ENCODE measurements around the gene DOCK1.

DOCK1 gene

GRCh38 chr10:127427926-127428325 is 522.7 kb downstream of the DOCK1 start:
- H3K27ac ChIP-seq, result no peak overlapping the region

GRCh38 chr10:127428385-127428980 is 523.3 kb downstream of the DOCK1 start:
- no peak overlapping the region for H3K27ac ChIP-seq
- no peak for DNase-seq (ENCODE audit: low read depth, low spot score)

More at GRCh38 chr10:127427926-127428325, 522.7 kb downstream of the DOCK1 start:
- DNase-seq (ENCODE audit: low read depth, low spot score), result no peak

GRCh38 chr10:127429601-127430312 is 524.5 kb downstream of the DOCK1 start:
- no peak overlapping the region for H3K27ac ChIP-seq
- DNase-seq (ENCODE audit: low read depth, low spot score), result no peak

GRCh38 chr10:127431525-127431924 is 526.3 kb downstream of the DOCK1 start:
- H3K27ac ChIP-seq, result no peak overlapping the region
- DNase-seq (ENCODE audit: low read depth, low spot score), result no peak

- no peak for DNase-seq (ENCODE audit: low read depth, low spot score)
- no peak overlapping the region for H3K27ac ChIP-seq
Measured at GRCh38 chr10:127434006-127434405, 528.8 kb downstream of the DOCK1 start.

- no peak for DNase-seq (ENCODE audit: low read depth, low spot score)
- H3K27ac ChIP-seq, result no peak overlapping the region
Measured at GRCh38 chr10:127435246-127435645, 530.0 kb downstream of the DOCK1 start.

- DNase-seq (ENCODE audit: low read depth, low spot score), result no peak
- no peak overlapping the region for H3K27ac ChIP-seq
Measured at GRCh38 chr10:127440371-127440770, 535.1 kb downstream of the DOCK1 start.

GRCh38 chr10:127441350-127442219 is 536.4 kb downstream of the DOCK1 start:
- DNase-seq (ENCODE audit: low read depth, low spot score), result no peak
- no peak overlapping the region for H3K27ac ChIP-seq

- no peak for DNase-seq (ENCODE audit: low read depth, low spot score)
- H3K27ac ChIP-seq, result no peak overlapping the region
Measured at GRCh38 chr10:127442220-127442525, 536.9 kb downstream of the DOCK1 start.

GRCh38 chr10:127444155-127444554 is 538.9 kb downstream of the DOCK1 start:
- DNase-seq (ENCODE audit: low read depth, low spot score), result no peak
- H3K27ac ChIP-seq, result no peak overlapping the region

GRCh38 chr10:127447197-127447596 is 542.0 kb downstream of the DOCK1 start:
- no peak overlapping the region for H3K27ac ChIP-seq
- no peak for DNase-seq (ENCODE audit: low read depth, low spot score)

GRCh38 chr10:127449490-127449889 is 544.3 kb downstream of the DOCK1 start:
- no peak overlapping the region for H3K27ac ChIP-seq
- DNase-seq (ENCODE audit: low read depth, low spot score), result no peak

GRCh38 chr10:127450644-127451043 is 545.4 kb downstream of the DOCK1 start:
- no peak overlapping the region for H3K27ac ChIP-seq
- no peak for DNase-seq (ENCODE audit: low read depth, low spot score)

GRCh38 chr10:127451628-127452027 is 546.4 kb downstream of the DOCK1 start:
- DNase-seq (ENCODE audit: low read depth, low spot score), result no peak
- H3K27ac ChIP-seq, result no peak overlapping the region

GRCh38 chr10:127452568-127452967 is 547.3 kb downstream of the DOCK1 start:
- H3K27ac ChIP-seq, result no peak overlapping the region
- DNase-seq (ENCODE audit: low read depth, low spot score), result no peak

- no peak overlapping the region for H3K27ac ChIP-seq
- DNase-seq (ENCODE audit: low read depth, low spot score), result no peak
Measured at GRCh38 chr10:127453706-127454105, 548.5 kb downstream of the DOCK1 start.

GRCh38 chr10:127456122-127456521 is 550.9 kb downstream of the DOCK1 start:
- H3K27ac ChIP-seq, result no peak overlapping the region
- DNase-seq (ENCODE audit: low read depth, low spot score), result no peak

GRCh38 chr10:127458016-127458810 is 553.0 kb downstream of the DOCK1 start:
- no peak for DNase-seq (ENCODE audit: low read depth, low spot score)
- no peak overlapping the region for H3K27ac ChIP-seq

- no peak overlapping the region for H3K27ac ChIP-seq
- DNase-seq (ENCODE audit: low read depth, low spot score), result no peak
Measured at GRCh38 chr10:127458829-127459228, 553.6 kb downstream of the DOCK1 start.

- DNase-seq (ENCODE audit: low read depth, low spot score), result no peak
- H3K27ac ChIP-seq, result no peak overlapping the region
Measured at GRCh38 chr10:127459918-127460317, 554.7 kb downstream of the DOCK1 start.
